Suppressor macrophage (primary cell): ENCODE measurements around the gene DIP2A.
"Not testable (repeated sequence)": the region's sequence is repeated elsewhere in the genome, so short reads cannot be mapped to it uniquely, and the experiment has no call there.

Experiments
- DNase-seq, 4 experiments: peaks; one replicate each; pipeline ENCODE4 v3.0.0-alpha.2; 2020 to 2022

The DIP2A gene

DNA sequence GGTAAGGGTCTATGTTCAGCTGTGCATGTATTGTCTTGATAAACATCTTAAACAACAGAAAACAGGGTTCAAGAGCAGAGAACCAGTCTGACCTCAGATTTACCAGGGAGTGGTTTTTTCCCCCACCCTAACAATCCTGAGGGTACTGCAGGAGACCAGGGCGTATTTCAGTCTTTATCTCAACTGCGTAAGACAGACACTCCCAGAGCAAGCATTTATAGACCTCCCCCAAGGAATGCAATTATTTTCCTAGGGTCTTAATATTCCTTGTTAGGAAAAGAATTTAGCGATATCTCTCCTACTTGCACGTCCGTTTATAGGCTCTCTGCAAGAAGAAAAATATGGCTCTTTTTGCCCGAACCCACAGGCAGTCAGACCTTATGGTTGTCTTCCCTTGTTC, 9.8 kb upstream of the DIP2A start:
- not testable (repeated sequence) for DNase-seq

DNA sequence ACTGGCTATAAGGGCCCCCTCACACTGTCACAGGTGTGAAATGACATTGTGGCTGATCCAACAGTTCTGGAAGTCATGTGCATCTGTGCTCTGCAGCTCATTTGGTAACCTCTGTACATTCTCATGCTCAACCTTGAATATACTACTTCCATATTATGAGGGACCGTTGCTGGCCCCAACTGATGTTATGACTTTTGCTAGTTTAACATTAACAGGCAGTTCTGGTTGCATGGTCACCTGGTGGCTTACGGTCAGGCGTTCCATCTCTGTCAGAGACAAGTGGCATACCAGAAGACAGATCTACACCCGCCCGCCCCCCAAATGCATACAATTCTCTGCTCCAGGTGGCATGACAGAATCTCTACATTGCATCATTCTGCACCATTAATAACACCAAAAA, 6.0 kb upstream of the DIP2A start:
- no peak for DNase-seq

DNA sequence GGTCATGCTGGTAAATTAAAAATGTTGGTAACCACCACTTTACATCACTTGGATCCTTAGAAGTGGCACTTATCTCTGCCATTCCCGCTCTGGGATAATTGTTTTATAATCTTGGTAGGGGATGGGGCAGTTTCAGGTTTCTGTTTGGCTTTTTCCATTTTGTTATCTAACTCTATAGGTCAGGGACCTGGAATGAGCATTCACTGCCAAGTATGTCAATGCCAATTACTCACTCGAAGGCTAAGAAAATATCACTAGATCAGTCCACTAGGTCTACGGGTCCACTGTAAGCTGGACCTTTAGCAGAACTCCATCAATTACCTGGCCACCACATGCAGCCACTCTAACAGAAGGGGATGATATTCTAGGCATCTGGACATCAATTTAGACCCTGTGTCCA, 4.5 kb upstream of the DIP2A start:
- DNase-seq: no peak

GRCh38 chr21:46454634-46455390, 3.9 kb upstream of the DIP2A start:
- DNase-seq: peak in 3 of 4 experiments; percentile 36 to 63 (median 49)

GRCh38 chr21:46455575-46456385, 2.9 kb upstream of the DIP2A start:
- DNase-seq: peak in 3 of 4 experiments; percentile 27 to 66 (median 57)

DNA sequence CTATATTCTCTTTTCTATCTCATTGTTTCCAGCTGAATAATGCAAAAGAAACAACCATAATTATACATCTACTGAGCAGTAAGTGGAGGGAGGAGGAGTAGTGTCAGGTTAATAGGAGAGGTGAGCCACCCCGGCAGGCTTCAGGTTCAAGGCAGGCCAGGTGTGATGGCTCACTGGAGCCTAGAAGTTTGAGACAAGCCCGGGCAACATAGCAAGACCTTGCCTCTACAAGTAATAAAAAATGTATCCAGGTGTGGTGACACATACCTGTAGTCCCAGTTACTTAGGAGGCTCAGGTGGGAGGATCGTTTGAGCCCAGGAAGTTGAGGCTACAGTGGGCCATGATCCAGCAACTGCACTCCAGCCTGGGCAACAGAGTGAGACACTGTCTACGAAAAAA, 1.9 kb upstream of the DIP2A start:
- no peak for DNase-seq

DNA sequence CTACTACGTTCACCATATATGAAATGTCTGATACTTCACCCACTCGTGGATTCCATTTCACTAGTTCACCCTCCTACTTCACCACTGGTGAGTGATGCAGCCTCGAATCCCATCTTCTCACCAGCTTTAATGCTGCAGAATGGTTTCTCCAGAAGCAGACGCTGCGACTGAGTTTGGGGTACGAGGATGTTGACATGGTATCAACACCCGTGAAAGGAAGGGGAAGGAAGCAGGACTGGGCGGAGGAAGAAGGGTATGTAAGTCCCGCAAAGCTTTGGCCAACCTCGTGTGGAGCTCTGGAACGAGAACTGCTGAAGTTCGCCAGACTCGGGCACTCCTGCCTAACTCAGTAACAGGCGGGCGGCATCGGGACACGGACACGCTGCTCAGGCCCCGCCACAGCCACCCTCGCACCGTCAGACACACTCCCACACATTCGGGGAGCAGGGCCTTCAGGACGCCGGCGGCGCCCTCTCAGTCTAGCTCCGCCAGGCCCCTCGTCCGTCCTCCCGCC, 833 bp upstream of the DIP2A start:
- peak; percentile 76 to 87 (median 84) for DNase-seq

DNA sequence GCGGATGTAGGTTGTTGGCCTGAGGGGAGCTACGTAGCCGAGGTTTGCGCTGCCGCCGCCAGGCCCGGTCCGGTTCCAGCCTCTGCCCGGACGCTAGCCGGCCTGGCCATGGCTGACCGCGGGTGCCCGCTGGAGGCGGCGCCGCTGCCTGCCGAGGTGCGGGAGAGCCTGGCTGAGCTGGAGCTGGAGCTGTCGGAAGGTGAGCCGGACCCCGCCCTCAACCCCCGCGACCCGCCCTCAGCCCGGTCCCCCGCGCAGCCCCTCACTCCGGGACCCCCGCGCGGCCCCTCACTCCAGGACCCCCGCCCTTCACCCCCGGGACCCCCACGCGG, 299 bp downstream of the DIP2A start:
- DNase-seq: no peak

DNA sequence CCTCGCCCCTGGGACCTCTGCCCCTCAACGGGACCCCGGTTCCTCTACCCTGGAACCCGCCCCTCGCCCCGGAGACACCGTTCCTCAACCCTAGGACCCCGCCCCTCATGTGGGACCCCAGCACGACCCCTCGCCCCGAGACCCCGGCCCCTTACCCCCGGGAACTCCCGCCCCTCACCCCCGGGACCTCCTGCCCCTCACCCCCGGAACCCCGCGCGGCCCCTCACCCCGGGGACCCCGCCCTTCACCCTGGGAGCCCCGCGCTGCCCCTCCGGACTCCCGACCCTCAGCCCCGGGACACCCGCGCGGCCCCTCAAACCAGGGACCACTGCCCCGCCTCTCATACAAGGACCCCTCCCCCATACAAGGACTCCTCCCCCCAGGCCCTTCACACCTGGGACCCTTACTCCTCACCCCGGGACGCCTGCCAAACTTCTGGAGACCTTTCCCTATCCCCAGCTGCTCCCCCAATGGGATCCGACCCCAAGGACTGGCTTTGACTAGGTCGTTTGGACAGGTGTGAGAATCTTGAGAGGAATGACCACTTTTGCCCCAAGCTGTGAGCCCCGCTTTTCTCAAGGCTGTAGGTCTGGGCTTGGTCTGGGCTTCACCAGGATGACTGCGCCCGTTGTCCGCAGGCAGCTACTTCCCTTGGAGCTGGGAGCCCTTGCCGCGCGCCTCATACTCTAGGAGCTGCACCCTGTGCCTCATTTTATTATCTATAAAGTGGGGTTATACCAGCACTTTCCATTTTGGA, 843 bp downstream of the DIP2A start:
- DNase-seq: peak; percentile 58 to 82 (median 72)

GRCh38 chr21:46461909-46462308, 3.2 kb downstream of the DIP2A start:
- DNase-seq: no peak

- not testable (repeated sequence) for DNase-seq
These were observed 6.5 kb downstream of the DIP2A start for GRCh38 chr21:46465153-46465552.

DNA sequence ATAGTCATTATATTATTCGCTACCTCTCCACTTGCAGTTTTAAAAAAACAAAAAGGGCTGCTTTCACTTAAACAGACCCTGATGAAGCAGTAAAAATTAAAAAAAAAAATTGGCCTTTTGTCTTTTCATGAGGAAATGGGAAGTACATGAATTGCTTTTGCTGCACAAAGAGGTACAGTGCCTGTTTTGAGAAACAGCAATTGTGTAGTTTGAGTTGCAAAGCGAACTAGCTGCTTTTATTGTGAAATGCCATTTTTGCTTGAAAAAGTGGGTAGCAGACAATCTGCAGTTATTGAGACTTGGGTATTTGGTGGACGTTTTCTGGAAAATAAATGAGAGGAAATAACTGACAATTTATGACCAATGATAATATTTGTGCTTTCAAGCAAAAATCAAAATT, 7.0 kb downstream of the DIP2A start:
- peak; percentile 23 to 74 (median 60) for DNase-seq

GRCh38 chr21:46468108-46468774, 9.6 kb downstream of the DIP2A start:
- DNase-seq: no peak

GRCh38 chr21:46469275-46469674, 10.6 kb downstream of the DIP2A start:
- no peak for DNase-seq

DNA sequence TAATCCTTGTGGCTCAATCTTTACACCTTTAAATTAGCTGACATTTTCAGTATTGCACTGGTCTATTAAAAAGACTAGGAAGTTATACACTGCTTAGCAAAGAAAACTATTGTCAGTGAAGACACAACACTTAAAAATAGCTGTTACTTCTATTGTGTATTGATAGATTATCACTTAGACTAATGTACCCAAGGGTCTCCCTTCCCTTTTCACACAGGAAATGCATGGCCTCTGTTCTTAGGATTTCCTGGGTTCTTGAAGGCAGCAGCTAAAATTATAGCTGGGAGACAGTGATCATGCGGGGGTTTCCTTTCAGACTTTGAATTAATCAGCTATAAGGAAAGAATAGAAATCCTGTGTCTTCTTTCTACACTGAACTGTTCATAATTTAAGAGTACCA, 12.8 kb downstream of the DIP2A start:
- no peak for DNase-seq

- peak; percentile 68 to 88 (median 82) for DNase-seq
These were observed 13.6 kb downstream of the DIP2A start for GRCh38 chr21:46472246-46472645.

DNA sequence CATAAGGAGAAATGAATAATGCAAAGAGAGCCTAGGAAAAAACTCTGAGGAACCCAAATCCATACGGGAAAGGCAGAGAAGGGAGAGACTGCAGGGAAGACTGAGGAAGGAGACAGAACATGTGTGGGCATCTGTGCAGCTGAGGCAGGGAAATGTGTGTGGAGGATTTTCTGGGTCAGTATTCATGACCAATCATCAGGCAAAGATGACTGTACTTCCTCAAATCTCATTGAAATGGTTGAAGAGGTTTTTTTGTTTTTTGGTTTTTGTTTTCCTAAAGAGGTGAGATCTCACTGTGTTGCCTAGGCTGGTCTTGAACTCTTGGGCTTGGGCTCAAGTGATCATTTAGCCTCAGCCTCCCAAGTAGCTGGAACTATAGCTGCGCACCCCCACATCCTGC, 15.7 kb downstream of the DIP2A start:
- DNase-seq: peak; percentile 48 to 82 (median 72)

GRCh38 chr21:46475296-46475695, 16.6 kb downstream of the DIP2A start:
- no peak for DNase-seq

GRCh38 chr21:46477765-46478164, 19.1 kb downstream of the DIP2A start:
- DNase-seq: no peak

GRCh38 chr21:46478910-46479309, 20.2 kb downstream of the DIP2A start:
- DNase-seq: no peak

- DNase-seq: no peak
These were observed 21.8 kb downstream of the DIP2A start for GRCh38 chr21:46480466-46480865.

DNA sequence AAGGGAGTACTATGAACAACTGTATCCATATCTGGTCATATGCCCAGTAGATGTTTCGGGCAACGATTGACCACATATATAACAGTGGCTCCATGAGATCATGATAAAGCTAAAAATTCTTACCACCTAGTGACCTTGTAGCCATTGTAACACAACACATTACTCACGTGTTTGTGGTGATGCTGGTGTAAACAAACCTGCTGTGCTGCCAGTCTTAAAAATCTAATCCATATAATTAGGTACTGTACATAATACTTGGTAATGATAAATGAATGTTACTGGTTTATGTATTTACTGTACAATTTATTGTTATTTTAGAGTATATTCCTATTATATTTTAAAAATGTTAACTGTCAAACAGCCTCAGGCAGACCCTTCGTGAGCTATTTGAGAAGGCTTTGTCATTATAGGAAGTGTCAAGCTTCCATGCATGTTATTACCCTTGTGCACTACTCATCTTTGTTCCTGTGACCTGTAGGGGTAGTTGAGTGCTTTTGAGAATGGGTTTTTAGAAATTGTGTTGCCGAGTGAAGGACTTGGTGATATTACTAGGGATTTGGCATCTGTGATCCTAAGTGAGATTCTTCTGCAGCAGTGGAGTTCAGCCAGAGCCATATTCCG, 23.6 kb downstream of the DIP2A start:
- no peak for DNase-seq
